ENCODE data around the gene MIGA2. TPM values are rescaled to one million over a fixed set of nuclear protein-coding genes. Genes with fewer than 3 reads are reported as not detected.

MIGA2 gene
- total and polyA plus RNA-seq, 2 experiments from 2014 or later, result 19.3 to 47.8 TPM

- TF ChIP-seq REST (IDR thresholded peaks at IDR 0.05; ENCODE audit: unreplicated experiment), result no peak
- TF ChIP-seq NANOG (IDR thresholded peaks at IDR 0.05; ENCODE audit: borderline replicate concordance), result no peak
- TF ChIP-seq CREB1 (CRISPR knock-in tag; IDR thresholded peaks at IDR 0.05; ENCODE audit: low read depth), result no peak
- no peak for TF ChIP-seq STAT1 (IDR thresholded peaks at IDR 0.05; ENCODE audit: unreplicated experiment)
- TF ChIP-seq EZH2phosphoT487 (IDR thresholded peaks at IDR 0.05; ENCODE audit: unreplicated experiment), result no peak
Observed at GRCh38 chr9:129007766-129008468, 28.5 kb upstream of the MIGA2 start (continued).

- no peak for DNase-seq (ENCODE audit: low spot score)
- H3K27ac Mint-ChIP-seq, result no peak overlapping the region
- peaks cover 5% of the 10 kb centered on the region; the same call in 1 of the 3 replicates for H3K4me1 Mint-ChIP-seq
- Histone ChIP-seq H3K27me3 (ENCODE audit: insufficient read depth) (no peaks in the 10 kb centered on the region), H2AFZ (no peak overlapping the region), H3K4me1 (ENCODE audit: insufficient read depth) (no peaks in the 10 kb centered on the region), H3K27ac (ENCODE audit: low read depth) (no peak overlapping the region), H3K4me2 (no peak overlapping the region), H3K4me3 (no peak overlapping the region), H3K79me2 (replicated peaks; ENCODE audit: insufficient read depth) (no peaks in the 10 kb centered on the region), H3K9me2 (ENCODE audit: insufficient read depth) (no peaks in the 10 kb centered on the region), H4K20me1 (replicated peaks; ENCODE audit: insufficient read depth) (peaks cover 6% of the 10 kb centered on the region; the same call in 1 of the 2 replicates), H3F3A (replicated peaks; ENCODE audit: low read depth) (peaks cover 16% of the 10 kb centered on the region; the same call in 1 of the 2 replicates), H3K36me3 (ENCODE audit: insufficient read depth) (peaks cover 10% of the 10 kb centered on the region; the same call in 1 of the 2 replicates)
- no peak overlapping the region for H3K4me3 Mint-ChIP-seq
- no peaks in the 10 kb centered on the region for H3K9me3 Mint-ChIP-seq
- peaks cover 50% of the 10 kb centered on the region for H3K36me3 Mint-ChIP-seq (ENCODE audit: low read depth)
- ATAC-seq, result no peak
- H3K27me3 Mint-ChIP-seq (ENCODE audit: insufficient read depth, low read depth, poor library complexity), result peaks cover 9% of the 10 kb centered on the region
- TF ChIP-seq ETS1 (IDR thresholded peaks at IDR 0.05) (no peak), ZNF462 (CRISPR knock-in tag; IDR thresholded peaks at IDR 0.05) (no peak), JUNB (IDR thresholded peaks at IDR 0.05; ENCODE audit: unreplicated experiment) (no peak), NANOG (IDR thresholded peaks at IDR 0.05; ENCODE audit: borderline replicate concordance) (no peak), CTCF (conservative IDR thresholded peaks at IDR 0.05; ENCODE audit: low read depth in 2 of 2) (no peak), STAT1 (IDR thresholded peaks at IDR 0.05; ENCODE audit: unreplicated experiment) (no peak), POLR2AphosphoS5 (IDR thresholded peaks at IDR 0.05; ENCODE audit: low read depth) (no peak), ZNF114 (CRISPR knock-in tag; IDR thresholded peaks at IDR 0.05) (no peak), CREB1 (CRISPR knock-in tag; IDR thresholded peaks at IDR 0.05; ENCODE audit: low read depth) (no peak)
Observed at GRCh38 chr9:129008469-129008965, 27.9 kb upstream of the MIGA2 start.
